MM.1S (cell line): Measurements from ENCODE around the gene ZNF583.

Source experiments
- DNase-seq: peaks from one replicate; pipeline ENCODE4 v3.0.0-alpha.2; 2015
- H2AFZ ChIP-seq: fragments of 300-600 bp; sonication (generic); 2 replicates; pipeline ENCODE4 v1.6.0; 2016; ENCODE audit warnings: antibody characterized with exemption, low read length
- H3F3A ChIP-seq: fragments of 300-600 bp; sonication (generic); 2 replicates; pipeline ENCODE4 v1.6.1; 2016; ENCODE audit warnings: mild to moderate bottlenecking, antibody characterized with exemption, low read length, moderate library complexity, mixed read lengths; ENCODE audit not compliant: insufficient read depth
- H3K27ac ChIP-seq: fragments of 300-600 bp; sonication (generic); 2 replicates; pipeline ENCODE4 v1.5.1; 2016; ENCODE audit warnings: mild to moderate bottlenecking, low read length
- H3K27me3 ChIP-seq: fragments of 300-600 bp; sonication (generic); replicated peaks from 2 replicates; pipeline ENCODE4 v1.6.0; 2016; ENCODE audit warnings: low read length; ENCODE audit not compliant: insufficient read depth
- H3K36me3 ChIP-seq: fragments of 300-600 bp; sonication (generic); replicated peaks from 2 replicates; pipeline ENCODE4 v1.6.1; 2016; ENCODE audit warnings: mild to moderate bottlenecking, low read length, mixed read lengths; ENCODE audit not compliant: insufficient read depth
- H3K4me1 ChIP-seq: fragments of 300-600 bp; sonication (generic); 2 replicates; pipeline ENCODE4 v1.6.1; 2016; ENCODE audit warnings: low read length, mixed read lengths
- H3K4me2 ChIP-seq: fragments of 300-600 bp; sonication (generic); 2 replicates; pipeline ENCODE4 v1.6.0; 2016; ENCODE audit warnings: low read depth, low read length
- H3K4me3 ChIP-seq: fragments of 300-600 bp; sonication (generic); 2 replicates; pipeline ENCODE4 v1.5.1; 2016; ENCODE audit warnings: low read length, mixed read lengths
- H3K79me2 ChIP-seq: fragments of 300-600 bp; sonication (generic); 2 replicates; pipeline ENCODE4 v1.6.1; 2016; ENCODE audit warnings: mixed run types, low read length, mixed read lengths
- H3K9ac ChIP-seq: fragments of 300-600 bp; sonication (generic); 2 replicates; pipeline ENCODE4 v1.6.1; 2016; ENCODE audit warnings: low read length, mixed read lengths
- H3K9me2 ChIP-seq: fragments of 300-600 bp; sonication (generic); replicated peaks from 2 replicates; pipeline ENCODE4 v1.6.1; 2016; ENCODE audit warnings: mild to moderate bottlenecking, low read length, mixed read lengths; ENCODE audit not compliant: insufficient read depth
- H3K9me3 ChIP-seq: fragments of 300-600 bp; sonication (generic); replicated peaks from 2 replicates; pipeline ENCODE4 v1.6.1; 2016; ENCODE audit warnings: mild to moderate bottlenecking, low read length, mixed read lengths; ENCODE audit not compliant: insufficient read depth
- H4K20me1 ChIP-seq: fragments of 300-600 bp; sonication (generic); 2 replicates; pipeline ENCODE4 v1.6.1; 2016; ENCODE audit warnings: mild to moderate bottlenecking, low read length, moderate library complexity, mixed read lengths; ENCODE audit not compliant: insufficient read depth
- EZH2 ChIP-seq: fragments of 300-600 bp; sonication (generic); optimal IDR thresholded peaks from 2 replicates; pipeline ENCODE3; 2017; ENCODE audit warnings: low read depth, mild to moderate bottlenecking, antibody characterized with exemption, low read length, mixed read lengths
- EZH2phosphoT487 ChIP-seq: fragments of 300-600 bp; sonication (generic); IDR thresholded peaks from 2 replicates; pipeline ENCODE4 v1.6.1; 2018; ENCODE audit warnings: antibody characterized with exemption, low read length
- TF ChIP-seq, protein P1 (sequence below): fragments of 300-600 bp; sonication (generic); IDR thresholded peaks from 2 replicates; pipeline ENCODE4 v1.5.1; 2016; ENCODE audit warnings: antibody characterized with exemption, low read length, mixed read lengths

Gene ZNF583

DNA sequence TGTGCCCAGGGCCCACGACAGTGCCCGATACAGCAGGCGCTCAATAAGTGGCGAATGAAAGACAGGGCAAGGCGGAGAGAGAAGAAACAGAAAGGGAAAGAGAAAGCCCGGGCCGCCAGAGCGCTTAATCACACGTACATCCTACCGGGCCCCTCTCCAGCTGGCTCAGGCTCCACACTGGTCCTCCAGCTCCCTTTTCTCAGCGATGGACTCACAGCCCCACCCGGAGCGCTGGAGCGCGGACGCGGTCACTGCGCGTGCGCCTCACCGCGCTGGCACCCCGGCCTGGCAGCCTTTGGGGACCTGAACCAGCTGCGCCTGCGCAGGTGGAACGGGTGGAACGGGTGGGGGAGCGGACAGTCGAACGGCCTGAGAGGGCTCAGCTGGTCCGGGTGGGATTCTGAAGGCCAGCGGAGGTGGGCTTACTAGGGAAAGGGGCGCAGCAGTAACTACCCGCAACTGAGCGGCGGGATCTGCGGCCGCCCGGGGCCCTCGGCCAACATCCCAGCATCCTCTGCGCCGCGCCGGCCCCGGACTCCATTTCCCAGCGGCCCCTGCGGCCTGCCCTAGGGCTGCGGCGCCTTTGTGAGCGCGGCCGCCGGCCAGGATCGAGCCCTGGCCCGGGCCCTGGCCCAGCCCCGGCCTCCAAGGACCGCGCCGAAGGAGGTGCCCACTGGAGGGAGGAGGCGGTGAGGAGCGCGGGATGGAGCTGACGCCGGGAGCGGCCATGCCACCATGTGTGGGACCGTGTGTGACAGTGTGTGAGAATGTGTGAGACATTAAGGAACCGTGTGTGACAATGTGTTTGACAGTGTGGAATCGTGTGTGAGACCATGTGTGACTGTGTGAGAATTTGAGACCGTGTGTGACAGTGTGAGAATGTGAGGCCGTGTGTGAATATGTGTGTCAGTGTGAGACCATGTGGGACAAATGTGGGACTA lies at the start of gene ZNF583:
Gene ZNF583 (plus strand): TSS at position 569 of the 941 bp plus-strand sequence. CDS start 2,783 bp downstream, outside the sequence.
- peak within 1 kb of the TSS; percentile 66; the same call in 1 of the 2 replicates for H3K27ac ChIP-seq
- H4K20me1 ChIP-seq = no peaks in the 10 kb centered on the region
- H3K79me2 ChIP-seq = 0 out of 2 replicates have a peak, but pooled peaks cover 7% of the 10 kb centered on the region
- H3K4me1 ChIP-seq = peaks cover 6% of the 10 kb centered on the region; the same call in 1 of the 2 replicates
- H3K9ac ChIP-seq = peak within 1 kb of the TSS; percentile 85
- H3K36me3 ChIP-seq = no peaks in the 10 kb centered on the region; the same call in 1 of the 2 replicates
- peak; percentile 92 for DNase-seq
- peak within 1 kb of the TSS; percentile 98 for H2AFZ ChIP-seq
- no peaks in the 10 kb centered on the region for H3K27me3 ChIP-seq
- H3K4me3 ChIP-seq = peak within 1 kb of the TSS; percentile 77
- TF ChIP-seq EZH2 = no peak
- no peak for TF ChIP-seq EZH2phosphoT487
- TF ChIP-seq, protein P1, sequence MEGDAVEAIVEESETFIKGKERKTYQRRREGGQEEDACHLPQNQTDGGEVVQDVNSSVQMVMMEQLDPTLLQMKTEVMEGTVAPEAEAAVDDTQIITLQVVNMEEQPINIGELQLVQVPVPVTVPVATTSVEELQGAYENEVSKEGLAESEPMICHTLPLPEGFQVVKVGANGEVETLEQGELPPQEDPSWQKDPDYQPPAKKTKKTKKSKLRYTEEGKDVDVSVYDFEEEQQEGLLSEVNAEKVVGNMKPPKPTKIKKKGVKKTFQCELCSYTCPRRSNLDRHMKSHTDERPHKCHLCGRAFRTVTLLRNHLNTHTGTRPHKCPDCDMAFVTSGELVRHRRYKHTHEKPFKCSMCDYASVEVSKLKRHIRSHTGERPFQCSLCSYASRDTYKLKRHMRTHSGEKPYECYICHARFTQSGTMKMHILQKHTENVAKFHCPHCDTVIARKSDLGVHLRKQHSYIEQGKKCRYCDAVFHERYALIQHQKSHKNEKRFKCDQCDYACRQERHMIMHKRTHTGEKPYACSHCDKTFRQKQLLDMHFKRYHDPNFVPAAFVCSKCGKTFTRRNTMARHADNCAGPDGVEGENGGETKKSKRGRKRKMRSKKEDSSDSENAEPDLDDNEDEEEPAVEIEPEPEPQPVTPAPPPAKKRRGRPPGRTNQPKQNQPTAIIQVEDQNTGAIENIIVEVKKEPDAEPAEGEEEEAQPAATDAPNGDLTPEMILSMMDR = no peak
- no peaks in the 10 kb centered on the region for H3F3A ChIP-seq
- no peaks in the 10 kb centered on the region for H3K9me3 ChIP-seq
- H3K9me2 ChIP-seq = no peaks in the 10 kb centered on the region
- H3K4me2 ChIP-seq = peak within 1 kb of the TSS; percentile 89

DNA sequence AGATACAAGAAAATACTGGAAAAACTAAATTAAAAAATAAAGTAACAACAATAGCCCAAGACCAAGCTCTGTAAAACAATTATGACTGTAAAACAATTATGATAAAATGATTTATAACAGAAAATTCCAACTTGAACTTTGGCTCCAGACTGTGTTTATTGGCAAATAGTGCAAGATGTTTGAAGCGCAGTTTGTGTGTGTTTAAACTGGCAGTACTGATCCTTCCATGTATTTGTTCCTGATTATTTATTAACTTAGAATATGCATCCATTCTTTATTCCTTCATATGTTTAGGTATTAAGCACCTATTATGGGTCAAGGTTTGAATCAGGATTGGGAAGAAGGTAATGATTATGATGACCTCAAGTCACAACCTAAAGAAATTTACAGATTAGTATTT lies 48.6 kb upstream of the ZNF583 start:
- H3K9me3 ChIP-seq = no peaks in the 10 kb centered on the region
- peaks cover 8% of the 10 kb centered on the region; the same call in 1 of the 2 replicates for H3K27me3 ChIP-seq
- H3K9me2 ChIP-seq = no peaks in the 10 kb centered on the region

GRCh38 chr19:56356944-56357343 lies 47.2 kb upstream of the ZNF583 start:
- Histone ChIP-seq H3K9me3 (no peaks in the 10 kb centered on the region), H3K36me3 (no peaks in the 10 kb centered on the region), H3K79me2 (no peaks in the 10 kb centered on the region), H4K20me1 (no peaks in the 10 kb centered on the region), H3K4me2 (no peak overlapping the region), H3K9ac (no peak overlapping the region), H3K4me1 (no peaks in the 10 kb centered on the region), H3F3A (no peaks in the 10 kb centered on the region), H3K27me3 (peaks cover 3% of the 10 kb centered on the region; the same call in 1 of the 2 replicates), H3K4me3 (no peak overlapping the region), H2AFZ (no peak overlapping the region), H3K27ac (no peak overlapping the region), H3K9me2 (no peaks in the 10 kb centered on the region)
- no peak for TF ChIP-seq EZH2phosphoT487
- no peak for TF ChIP-seq EZH2
- TF ChIP-seq, protein P1 = no peak
- DNase-seq = no peak

More for the DNA sequence above, 48.6 kb upstream of the ZNF583 start:
- Histone ChIP-seq H3K9ac (no peak overlapping the region), H3F3A (no peaks in the 10 kb centered on the region), H3K27ac (no peak overlapping the region), H2AFZ (no peak overlapping the region), H3K4me2 (no peak overlapping the region), H3K4me3 (no peak overlapping the region), H3K4me1 (no peaks in the 10 kb centered on the region), H4K20me1 (no peaks in the 10 kb centered on the region), H3K79me2 (no peaks in the 10 kb centered on the region), H3K36me3 (no peaks in the 10 kb centered on the region)
- TF ChIP-seq EZH2phosphoT487 = no peak
- no peak for TF ChIP-seq EZH2
- TF ChIP-seq, protein P1 = no peak
- DNase-seq = no peak
